IMR-90 (cell line): ENCODE data around the gene TNRC6C.

Source experiments
- BHLHE40 ChIP-seq: fragments of 150-350 bp; IDR thresholded peaks from 2 replicates; pipeline ENCODE4 v1.6.1; 2016; ENCODE audit warnings: mild to moderate bottlenecking, low read depth, low read length
- CEBPB ChIP-seq: IDR thresholded peaks from 2 replicates; pipeline ENCODE4 v1.6.1; 2012; ENCODE audit warnings: low read depth, low read length, improper control_type of control experiment
- CHD1 ChIP-seq: IDR thresholded peaks from 2 replicates; pipeline ENCODE4 v1.6.1; 2012; ENCODE audit warnings: low read depth, low read length, improper control_type of control experiment
- CTCF ChIP-seq: conservative IDR thresholded peaks from 2 replicates; pipeline ENCODE4 v1.5.1; 2012; ENCODE audit warnings: mild to moderate bottlenecking, low read depth, low read length, improper control_type of control experiment
- ELK1 ChIP-seq: fragments of 150-350 bp; IDR thresholded peaks from 2 replicates; pipeline ENCODE4 v1.6.1; 2016; ENCODE audit warnings: low read depth, mild to moderate bottlenecking, low read length, moderate library complexity, borderline replicate concordance
- MAFK ChIP-seq: IDR thresholded peaks from 2 replicates; pipeline ENCODE4 v1.6.1; 2012; ENCODE audit warnings: low read depth, low read length, improper control_type of control experiment
- MXI1 ChIP-seq: IDR thresholded peaks from 2 replicates; pipeline ENCODE4 v1.6.1; 2012; ENCODE audit warnings: low read depth, mild to moderate bottlenecking, low read length, moderate library complexity, borderline replicate concordance
- POLR2A ChIP-seq: IDR thresholded peaks from 2 replicates; pipeline ENCODE4 v1.6.1; 2012; ENCODE audit warnings: mild to moderate bottlenecking, low read depth, low read length
- RAD21 ChIP-seq: IDR thresholded peaks from 2 replicates; pipeline ENCODE4 v1.6.1; 2012; ENCODE audit warnings: low read length, improper control_type of control experiment
- RFX5 ChIP-seq: IDR thresholded peaks from 2 replicates; pipeline ENCODE4 v1.8.0; 2012; ENCODE audit warnings: low read depth, mild to moderate bottlenecking, low read length, moderate library complexity
- USF2 ChIP-seq: fragments of 150-350 bp; IDR thresholded peaks from 2 replicates; pipeline ENCODE4 v1.6.1; 2017; ENCODE audit warnings: mild to moderate bottlenecking, antibody characterized with exemption, low read length, low read depth

- TF ChIP-seq POLR2A = no peak
- TF ChIP-seq CTCF = no peak
- TF ChIP-seq RAD21 = no peak
- no peak for TF ChIP-seq CEBPB
- TF ChIP-seq BHLHE40 = no peak
- TF ChIP-seq MAFK = no peak
- no peak for TF ChIP-seq RFX5
- no peak for TF ChIP-seq CHD1
- no peak for TF ChIP-seq USF2
- TF ChIP-seq ELK1 = no peak
- no peak for TF ChIP-seq MXI1
Observed at GRCh38 chr17:78064708-78065107, 106.2 kb downstream of the TNRC6C start.
